Measurements from ENCODE around the gene ARHGAP45.

ARHGAP45 gene

DNA sequence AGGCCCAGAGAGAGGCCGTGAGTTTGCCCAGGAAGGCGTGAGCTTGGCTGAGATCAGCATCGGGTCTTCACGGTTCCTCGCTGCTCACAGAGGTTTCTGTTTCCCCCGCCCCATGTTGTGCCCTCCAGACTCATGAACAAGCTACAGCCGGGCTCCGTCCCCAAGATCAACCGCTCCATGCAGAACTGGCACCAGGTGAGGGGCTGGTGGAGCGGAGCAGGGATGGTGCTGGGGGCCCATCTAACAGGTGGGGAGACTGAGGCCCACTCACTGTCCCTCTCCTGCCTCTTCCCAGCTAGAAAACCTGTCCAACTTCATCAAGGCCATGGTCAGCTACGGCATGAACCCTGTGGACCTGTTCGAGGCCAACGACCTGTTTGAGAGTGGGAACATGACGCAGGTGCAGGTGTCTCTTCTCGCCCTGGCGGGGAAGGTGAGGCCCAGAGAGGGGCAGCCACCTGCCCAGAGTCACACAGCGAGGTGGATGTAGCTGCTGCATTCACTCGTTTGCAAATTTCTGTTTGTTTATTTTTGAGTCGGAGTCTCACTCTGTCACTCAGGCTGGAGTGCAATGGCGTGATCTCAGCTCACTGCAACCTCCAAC is 34.6 kb upstream of the ARHGAP45 start:
- H3K4me3 ChIP-seq (ENCODE audit: control insufficient read depth, low read depth, low read length), result no peak overlapping the region
- DNase-seq (ENCODE audit: low read depth), result no peak
- no peak for TF ChIP-seq CTCF (IDR thresholded peaks at IDR 0.05; ENCODE audit: control insufficient read depth, insufficient read depth, low read depth, low read length, missing control alignments)

GRCh38 chr19:1035998-1036621 is 30.9 kb upstream of the ARHGAP45 start:
- no peak for DNase-seq (ENCODE audit: low read depth)
- no peak overlapping the region for H3K4me3 ChIP-seq (ENCODE audit: control insufficient read depth, low read depth, low read length)
- TF ChIP-seq CTCF (IDR thresholded peaks at IDR 0.05; ENCODE audit: control insufficient read depth, insufficient read depth, low read depth, low read length, missing control alignments), result no peak

GRCh38 chr19:1037621-1038064 is 29.3 kb upstream of the ARHGAP45 start:
- H3K4me3 ChIP-seq (ENCODE audit: control insufficient read depth, low read depth, low read length), result no peak overlapping the region
- TF ChIP-seq CTCF (IDR thresholded peaks at IDR 0.05; ENCODE audit: control insufficient read depth, insufficient read depth, low read depth, low read length, missing control alignments), result no peak
- no peak for DNase-seq (ENCODE audit: low read depth)

GRCh38 chr19:1038978-1039645 is 27.9 kb upstream of the ARHGAP45 start:
- no peak for DNase-seq (ENCODE audit: low read depth)
- TF ChIP-seq CTCF (IDR thresholded peaks at IDR 0.05; ENCODE audit: control insufficient read depth, insufficient read depth, low read depth, low read length, missing control alignments), result no peak
- H3K4me3 ChIP-seq (ENCODE audit: control insufficient read depth, low read depth, low read length), result no peak overlapping the region

DNA sequence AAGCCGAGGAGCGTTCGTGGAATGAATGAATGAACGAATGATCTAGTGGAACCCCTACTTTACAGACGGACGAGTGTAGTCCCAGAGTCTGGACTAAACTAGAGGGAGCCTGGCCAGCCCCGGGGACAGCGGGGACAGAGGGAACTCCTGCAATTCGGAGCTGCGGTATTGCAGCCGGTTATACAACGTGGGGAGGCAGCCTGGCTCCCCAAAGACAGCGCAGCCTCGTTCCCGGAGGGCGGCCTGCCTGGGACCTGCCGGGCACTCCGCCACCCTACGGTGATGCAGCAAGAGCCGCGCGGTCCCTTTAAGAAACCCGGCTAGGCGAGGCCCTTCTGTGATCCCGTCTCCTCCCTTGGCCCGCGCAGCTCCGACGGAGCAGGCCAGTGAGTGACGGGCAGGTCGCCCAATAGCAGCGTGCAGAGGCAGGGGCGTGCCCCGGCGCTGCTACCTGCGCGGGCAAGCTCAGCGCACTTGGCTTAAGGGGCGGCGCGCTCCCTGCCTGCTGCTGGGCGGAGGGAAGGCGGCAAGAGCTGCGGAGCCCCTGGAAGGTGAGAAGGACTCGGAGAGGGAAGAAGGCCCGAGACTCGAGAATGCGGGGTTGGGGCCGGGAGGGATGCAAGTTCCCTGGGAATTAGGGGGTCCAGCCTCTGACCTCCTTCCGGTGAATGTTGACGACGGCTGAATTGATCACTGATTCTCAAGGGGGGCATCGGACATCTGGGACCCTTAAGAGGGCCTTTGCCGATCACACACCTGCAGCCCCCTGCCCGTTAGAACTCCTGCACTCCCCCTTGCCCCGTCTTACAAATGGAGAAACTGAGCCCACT is 27.1 kb upstream of the ARHGAP45 start, which contains the start of gene ABCA7:
Gene ABCA7, plus strand, starts transcription at position 462 of the 830 bp plus-strand sequence. CDS start 1,255 bp downstream, outside the sequence.
- DNase-seq (ENCODE audit: low read depth), result peak; percentile 91
- peak within 1 kb of the TSS; percentile 54 for H3K4me3 ChIP-seq (ENCODE audit: control insufficient read depth, low read depth, low read length)
- TF ChIP-seq CTCF (IDR thresholded peaks at IDR 0.05; ENCODE audit: control insufficient read depth, insufficient read depth, low read depth, low read length, missing control alignments), result no peak
